HepG2 (cell line): ENCODE measurements around the gene PAFAH1B1.

Experiments
- HNRNPH1 ChIP-seq: fragments of 200-400 bp; formaldehyde crosslinking; optimal IDR thresholded peaks from 2 replicates; pipeline ENCODE3; 2017; ENCODE audit warnings: mild to moderate bottlenecking, low read depth, low read length
- MYNN ChIP-seq: sonication (generic); formaldehyde crosslinking; IDR thresholded peaks from 2 replicates; pipeline ENCODE4 v1.4.0; 2020; ENCODE audit warnings: mild to moderate bottlenecking, low read depth, missing genetic modification reagents
- SAFB2 ChIP-seq: sonication (generic); formaldehyde crosslinking; IDR thresholded peaks from 2 replicates; pipeline ENCODE4 v1.5.1; 2020; ENCODE audit warnings: missing genetic modification reagents, low read depth, mild to moderate bottlenecking, borderline replicate concordance
- ZNF225 ChIP-seq: sonication (generic); formaldehyde crosslinking; IDR thresholded peaks from 2 replicates; pipeline ENCODE4 v1.4.0; 2020; ENCODE audit warnings: mild to moderate bottlenecking, missing genetic modification reagents
- ZSCAN21 ChIP-seq: sonication (generic); formaldehyde crosslinking; IDR thresholded peaks from 2 replicates; pipeline ENCODE4 v1.8.0; 2022; ENCODE audit warnings: mild to moderate bottlenecking, missing genetic modification reagents, moderate library complexity, borderline replicate concordance
- TF ChIP-seq, protein P1 (sequence below): sonication (generic); formaldehyde crosslinking; conservative IDR thresholded peaks from 2 replicates; pipeline ENCODE4 v1.4.0; 2020; ENCODE audit warnings: mild to moderate bottlenecking, missing genetic modification reagents, moderate library complexity
- TF ChIP-seq, protein P2 (sequence below): sonication (generic); formaldehyde crosslinking; IDR thresholded peaks from 2 replicates; pipeline ENCODE4 v1.5.0; 2020; ENCODE audit warnings: mild to moderate bottlenecking, missing genetic modification reagents, moderate library complexity
- TF ChIP-seq, protein P3 (sequence below): sonication (generic); formaldehyde crosslinking; IDR thresholded peaks from 2 replicates; pipeline ENCODE4 v1.5.0; 2020; ENCODE audit warnings: mild to moderate bottlenecking, missing genetic modification reagents, borderline replicate concordance

DNA sequence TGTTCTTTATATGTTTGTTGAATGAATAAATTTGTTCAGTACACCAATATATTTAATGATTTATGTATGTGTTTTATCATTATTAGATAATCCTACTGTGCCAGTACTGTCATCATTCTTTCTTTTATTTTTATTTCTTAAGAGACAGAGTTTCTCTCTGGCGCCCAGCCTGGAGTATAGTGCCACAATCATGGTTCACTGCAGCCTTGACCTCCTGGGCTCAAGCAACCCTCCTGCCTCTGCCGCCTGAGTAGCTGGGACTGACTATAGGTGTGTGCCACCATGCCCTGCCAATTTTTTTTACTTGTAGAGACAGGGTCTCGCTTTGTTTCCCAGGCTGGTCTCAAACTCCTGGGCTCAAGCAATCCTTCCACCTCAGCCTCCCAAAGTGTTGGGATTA, 41.8 kb downstream of the PAFAH1B1 start:
- TF ChIP-seq, protein P1, sequence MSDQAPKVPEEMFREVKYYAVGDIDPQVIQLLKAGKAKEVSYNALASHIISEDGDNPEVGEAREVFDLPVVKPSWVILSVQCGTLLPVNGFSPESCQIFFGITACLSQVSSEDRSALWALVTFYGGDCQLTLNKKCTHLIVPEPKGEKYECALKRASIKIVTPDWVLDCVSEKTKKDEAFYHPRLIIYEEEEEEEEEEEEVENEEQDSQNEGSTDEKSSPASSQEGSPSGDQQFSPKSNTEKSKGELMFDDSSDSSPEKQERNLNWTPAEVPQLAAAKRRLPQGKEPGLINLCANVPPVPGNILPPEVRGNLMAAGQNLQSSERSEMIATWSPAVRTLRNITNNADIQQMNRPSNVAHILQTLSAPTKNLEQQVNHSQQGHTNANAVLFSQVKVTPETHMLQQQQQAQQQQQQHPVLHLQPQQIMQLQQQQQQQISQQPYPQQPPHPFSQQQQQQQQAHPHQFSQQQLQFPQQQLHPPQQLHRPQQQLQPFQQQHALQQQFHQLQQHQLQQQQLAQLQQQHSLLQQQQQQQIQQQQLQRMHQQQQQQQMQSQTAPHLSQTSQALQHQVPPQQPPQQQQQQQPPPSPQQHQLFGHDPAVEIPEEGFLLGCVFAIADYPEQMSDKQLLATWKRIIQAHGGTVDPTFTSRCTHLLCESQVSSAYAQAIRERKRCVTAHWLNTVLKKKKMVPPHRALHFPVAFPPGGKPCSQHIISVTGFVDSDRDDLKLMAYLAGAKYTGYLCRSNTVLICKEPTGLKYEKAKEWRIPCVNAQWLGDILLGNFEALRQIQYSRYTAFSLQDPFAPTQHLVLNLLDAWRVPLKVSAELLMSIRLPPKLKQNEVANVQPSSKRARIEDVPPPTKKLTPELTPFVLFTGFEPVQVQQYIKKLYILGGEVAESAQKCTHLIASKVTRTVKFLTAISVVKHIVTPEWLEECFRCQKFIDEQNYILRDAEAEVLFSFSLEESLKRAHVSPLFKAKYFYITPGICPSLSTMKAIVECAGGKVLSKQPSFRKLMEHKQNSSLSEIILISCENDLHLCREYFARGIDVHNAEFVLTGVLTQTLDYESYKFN (CRISPR knock-in tag), result no peak
- TF ChIP-seq, protein P2, sequence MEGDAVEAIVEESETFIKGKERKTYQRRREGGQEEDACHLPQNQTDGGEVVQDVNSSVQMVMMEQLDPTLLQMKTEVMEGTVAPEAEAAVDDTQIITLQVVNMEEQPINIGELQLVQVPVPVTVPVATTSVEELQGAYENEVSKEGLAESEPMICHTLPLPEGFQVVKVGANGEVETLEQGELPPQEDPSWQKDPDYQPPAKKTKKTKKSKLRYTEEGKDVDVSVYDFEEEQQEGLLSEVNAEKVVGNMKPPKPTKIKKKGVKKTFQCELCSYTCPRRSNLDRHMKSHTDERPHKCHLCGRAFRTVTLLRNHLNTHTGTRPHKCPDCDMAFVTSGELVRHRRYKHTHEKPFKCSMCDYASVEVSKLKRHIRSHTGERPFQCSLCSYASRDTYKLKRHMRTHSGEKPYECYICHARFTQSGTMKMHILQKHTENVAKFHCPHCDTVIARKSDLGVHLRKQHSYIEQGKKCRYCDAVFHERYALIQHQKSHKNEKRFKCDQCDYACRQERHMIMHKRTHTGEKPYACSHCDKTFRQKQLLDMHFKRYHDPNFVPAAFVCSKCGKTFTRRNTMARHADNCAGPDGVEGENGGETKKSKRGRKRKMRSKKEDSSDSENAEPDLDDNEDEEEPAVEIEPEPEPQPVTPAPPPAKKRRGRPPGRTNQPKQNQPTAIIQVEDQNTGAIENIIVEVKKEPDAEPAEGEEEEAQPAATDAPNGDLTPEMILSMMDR (CRISPR knock-in tag), result no peak
- TF ChIP-seq, protein P3, sequence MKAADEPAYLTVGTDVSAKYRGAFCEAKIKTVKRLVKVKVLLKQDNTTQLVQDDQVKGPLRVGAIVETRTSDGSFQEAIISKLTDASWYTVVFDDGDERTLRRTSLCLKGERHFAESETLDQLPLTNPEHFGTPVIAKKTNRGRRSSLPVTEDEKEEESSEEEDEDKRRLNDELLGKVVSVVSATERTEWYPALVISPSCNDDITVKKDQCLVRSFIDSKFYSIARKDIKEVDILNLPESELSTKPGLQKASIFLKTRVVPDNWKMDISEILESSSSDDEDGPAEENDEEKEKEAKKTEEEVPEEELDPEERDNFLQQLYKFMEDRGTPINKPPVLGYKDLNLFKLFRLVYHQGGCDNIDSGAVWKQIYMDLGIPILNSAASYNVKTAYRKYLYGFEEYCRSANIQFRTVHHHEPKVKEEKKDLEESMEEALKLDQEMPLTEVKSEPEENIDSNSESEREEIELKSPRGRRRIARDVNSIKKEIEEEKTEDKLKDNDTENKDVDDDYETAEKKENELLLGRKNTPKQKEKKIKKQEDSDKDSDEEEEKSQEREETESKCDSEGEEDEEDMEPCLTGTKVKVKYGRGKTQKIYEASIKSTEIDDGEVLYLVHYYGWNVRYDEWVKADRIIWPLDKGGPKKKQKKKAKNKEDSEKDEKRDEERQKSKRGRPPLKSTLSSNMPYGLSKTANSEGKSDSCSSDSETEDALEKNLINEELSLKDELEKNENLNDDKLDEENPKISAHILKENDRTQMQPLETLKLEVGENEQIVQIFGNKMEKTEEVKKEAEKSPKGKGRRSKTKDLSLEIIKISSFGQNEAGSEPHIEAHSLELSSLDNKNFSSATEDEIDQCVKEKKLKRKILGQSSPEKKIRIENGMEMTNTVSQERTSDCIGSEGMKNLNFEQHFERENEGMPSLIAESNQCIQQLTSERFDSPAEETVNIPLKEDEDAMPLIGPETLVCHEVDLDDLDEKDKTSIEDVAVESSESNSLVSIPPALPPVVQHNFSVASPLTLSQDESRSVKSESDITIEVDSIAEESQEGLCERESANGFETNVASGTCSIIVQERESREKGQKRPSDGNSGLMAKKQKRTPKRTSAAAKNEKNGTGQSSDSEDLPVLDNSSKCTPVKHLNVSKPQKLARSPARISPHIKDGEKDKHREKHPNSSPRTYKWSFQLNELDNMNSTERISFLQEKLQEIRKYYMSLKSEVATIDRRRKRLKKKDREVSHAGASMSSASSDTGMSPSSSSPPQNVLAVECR (CRISPR knock-in tag), result no peak
- TF ChIP-seq ZSCAN21 (CRISPR knock-in tag), result no peak
- TF ChIP-seq ZNF225 (CRISPR knock-in tag), result no peak
- no peak for TF ChIP-seq SAFB2 (CRISPR knock-in tag)
- no peak for TF ChIP-seq MYNN (CRISPR knock-in tag)
- TF ChIP-seq HNRNPH1, result no peak
